Fibroblast of lung (primary cell): ENCODE data around the gene COL5A2. TPM values are rescaled to one million over a fixed set of nuclear protein-coding genes. Genes with fewer than 3 reads are reported as not detected.

ENCODE experiments used
- DNase-seq, 2 donors: peaks; one replicate each; pipeline versions ENCODE4 v3.0.0 to v3.0.0-alpha.2; 2010; ENCODE audit warnings: low read depth in 2 of 2
- H2AFZ ChIP-seq: 2 replicates; pipeline ENCODE4 v1.5.1; 2012; ENCODE audit warnings: low read length, control low read depth, inconsistent platforms
- H3K27ac ChIP-seq: 2 replicates; pipeline ENCODE4 v1.5.1; 2011; ENCODE audit warnings: low read length, control low read depth; ENCODE audit not compliant: insufficient read depth
- H3K27me3 ChIP-seq: 2 replicates; pipeline ENCODE4 v1.5.1; 2011; ENCODE audit warnings: mild to moderate bottlenecking, low read length; ENCODE audit not compliant: control insufficient read depth, insufficient read depth
- H3K36me3 ChIP-seq: 2 replicates; pipeline ENCODE4 v1.5.1; 2011; ENCODE audit warnings: low read length; ENCODE audit not compliant: control insufficient read depth, insufficient read depth
- H3K4me1 ChIP-seq: 2 replicates; pipeline ENCODE4 v1.5.1; 2011; ENCODE audit warnings: low read length; ENCODE audit not compliant: control insufficient read depth, insufficient read depth; ENCODE audit errors: extremely low read depth
- H3K4me2 ChIP-seq: 2 replicates; pipeline ENCODE4 v1.5.1; 2011; ENCODE audit warnings: low read length, control low read depth; ENCODE audit not compliant: insufficient read depth; ENCODE audit errors: extremely low read depth
- H3K4me3 ChIP-seq, 4 experiments: fragments of 200-600 bp in 1 of 4; sonication (generic) in 1 of 4; replicated peaks in 1 of 4; 2 replicates each; pipeline ENCODE4 v1.5.1; 2011 to 2016; ENCODE audit warnings: low read length in 4 of 4, low read depth in 3 of 4, mild to moderate bottlenecking in 3 of 4, control low read depth in 2 of 4, inconsistent platforms in 1 of 4, mixed read lengths in 1 of 4; ENCODE audit not compliant: insufficient read depth in 1 of 4; ENCODE audit errors: control extremely low read depth in 1 of 4
- H3K79me2 ChIP-seq: 2 replicates; pipeline ENCODE4 v1.5.1; 2012; ENCODE audit warnings: mild to moderate bottlenecking, low read length, inconsistent platforms; ENCODE audit not compliant: control insufficient read depth, insufficient read depth
- H3K9ac ChIP-seq: 2 replicates; pipeline ENCODE4 v1.5.1; 2011; ENCODE audit warnings: mild to moderate bottlenecking, low read length, control low read depth; ENCODE audit not compliant: insufficient read depth
- H3K9me3 ChIP-seq: 2 replicates; pipeline ENCODE4 v1.5.1; 2012; ENCODE audit warnings: low read depth, low read length; ENCODE audit not compliant: control insufficient read depth, insufficient read depth
- H4K20me1 ChIP-seq: 2 replicates; pipeline ENCODE4 v1.5.1; 2011; ENCODE audit warnings: low read length; ENCODE audit not compliant: control insufficient read depth, insufficient read depth; ENCODE audit errors: extremely low read depth
- EZH2 ChIP-seq: IDR thresholded peaks from 2 replicates; pipeline ENCODE4 v1.5.1; 2012; ENCODE audit warnings: low read length, control low read depth, mild to moderate bottlenecking; ENCODE audit errors: missing control alignments
- polyA plus RNA-seq, 2 donors: library from polyadenylated mRNA; depleted of rRNA in 1 of 2; stranded (reverse) in 1 of 2; unstranded in 1 of 2; fragments of >200 nt; gene quantifications; 2 replicates each; pipeline ENCODE4 v1.2.1, GENCODE V29; 2011 to 2012; ENCODE audit warnings: missing spikeins in 1 of 2
- total RNA-seq: library from RNA; depleted of rRNA; stranded (reverse); fragments of >200 nt; gene quantifications from 2 replicates; pipeline ENCODE4 v1.2.1, GENCODE V29; 2014
- TF ChIP-seq, protein P1 (sequence below), 2 donors: IDR thresholded peaks in 1 of 2; conservative IDR thresholded peaks in 1 of 2; 1 replicate in 1 of 2; 2 replicates in 1 of 2; pipeline ENCODE4 v1.5.1; 2011 to 2012; ENCODE audit warnings: low read length in 2 of 2, control low read depth in 1 of 2, inconsistent platforms in 1 of 2, low read depth in 1 of 2, mild to moderate bottlenecking in 1 of 2

COL5A2 gene
- total and polyA plus RNA-seq, 2 donors (not counting 1 experiment from before 2014, with no cell fraction given), result 253 to 353 TPM

- Histone ChIP-seq H3K4me3 (no peak overlapping the region), H3K27ac (no peak overlapping the region), H3K9ac (no peak overlapping the region), H3K4me2 (no peak overlapping the region), H3K79me2 (peaks cover 5% of the 10 kb centered on the region), H3K36me3 (peaks cover 2% of the 10 kb centered on the region), H3K27me3 (no peaks in the 10 kb centered on the region), H4K20me1 (no peaks in the 10 kb centered on the region), H3K9me3 (no peaks in the 10 kb centered on the region), H3K4me1 (peaks cover 12% of the 10 kb centered on the region), H2AFZ (no peak overlapping the region)
- no peak for DNase-seq
- TF ChIP-seq, protein P1, sequence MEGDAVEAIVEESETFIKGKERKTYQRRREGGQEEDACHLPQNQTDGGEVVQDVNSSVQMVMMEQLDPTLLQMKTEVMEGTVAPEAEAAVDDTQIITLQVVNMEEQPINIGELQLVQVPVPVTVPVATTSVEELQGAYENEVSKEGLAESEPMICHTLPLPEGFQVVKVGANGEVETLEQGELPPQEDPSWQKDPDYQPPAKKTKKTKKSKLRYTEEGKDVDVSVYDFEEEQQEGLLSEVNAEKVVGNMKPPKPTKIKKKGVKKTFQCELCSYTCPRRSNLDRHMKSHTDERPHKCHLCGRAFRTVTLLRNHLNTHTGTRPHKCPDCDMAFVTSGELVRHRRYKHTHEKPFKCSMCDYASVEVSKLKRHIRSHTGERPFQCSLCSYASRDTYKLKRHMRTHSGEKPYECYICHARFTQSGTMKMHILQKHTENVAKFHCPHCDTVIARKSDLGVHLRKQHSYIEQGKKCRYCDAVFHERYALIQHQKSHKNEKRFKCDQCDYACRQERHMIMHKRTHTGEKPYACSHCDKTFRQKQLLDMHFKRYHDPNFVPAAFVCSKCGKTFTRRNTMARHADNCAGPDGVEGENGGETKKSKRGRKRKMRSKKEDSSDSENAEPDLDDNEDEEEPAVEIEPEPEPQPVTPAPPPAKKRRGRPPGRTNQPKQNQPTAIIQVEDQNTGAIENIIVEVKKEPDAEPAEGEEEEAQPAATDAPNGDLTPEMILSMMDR (conservative IDR thresholded peaks at IDR 0.05 in 1 of 2, IDR thresholded peaks at IDR 0.05 in 1 of 2; ENCODE audit: low read depth in 1 of 2, low read length in 2 of 2), result no peak
- TF ChIP-seq EZH2, result no peak
These were observed 81.6 kb downstream of the COL5A2 start for GRCh38 chr2:189097934-189098333.

DNA sequence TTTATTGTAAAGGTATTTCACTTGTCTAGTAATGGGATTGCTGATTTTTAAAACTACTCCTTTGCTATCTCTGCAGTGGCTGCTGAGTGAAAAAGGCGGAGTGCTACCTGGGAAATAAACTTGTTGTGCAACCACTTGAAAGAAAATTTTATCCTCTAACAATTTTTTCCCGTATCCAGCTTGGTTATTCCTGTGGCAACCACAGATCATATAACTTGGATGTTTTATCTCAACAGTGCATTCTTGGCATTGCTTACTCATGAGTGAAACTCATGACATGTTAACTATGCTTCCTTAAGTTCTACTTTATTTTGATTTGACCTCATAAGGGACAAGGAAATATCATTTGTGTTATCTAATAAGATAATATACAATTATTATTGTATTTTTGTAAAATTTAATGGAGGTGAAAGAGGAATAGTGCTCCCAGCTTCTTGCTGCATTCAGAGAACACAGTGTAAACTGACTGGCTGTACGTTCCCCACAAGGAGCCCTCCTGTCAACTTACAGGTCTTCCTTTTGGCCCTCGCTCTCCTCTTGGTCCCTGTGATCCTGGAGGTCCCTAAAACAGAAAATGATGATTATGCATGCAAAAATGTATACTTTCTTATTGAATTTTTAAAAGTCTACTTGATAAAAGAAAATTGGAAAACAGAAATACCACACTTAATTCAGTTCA, 82.7 kb downstream of the COL5A2 start:
- Histone ChIP-seq H3K4me2 (no peak overlapping the region), H3K9me3 (no peaks in the 10 kb centered on the region), H3K4me1 (peaks cover 13% of the 10 kb centered on the region), H3K79me2 (peaks cover 5% of the 10 kb centered on the region), H3K36me3 (peaks cover 2% of the 10 kb centered on the region), H4K20me1 (no peaks in the 10 kb centered on the region), H3K4me3 (no peak overlapping the region), H3K27ac (peak overlapping the region; percentile 30), H3K27me3 (no peaks in the 10 kb centered on the region), H2AFZ (no peak overlapping the region), H3K9ac (no peak overlapping the region)
- DNase-seq, result peak; percentile 82 to 97
- no peak for TF ChIP-seq EZH2
- TF ChIP-seq, protein P1 (conservative IDR thresholded peaks at IDR 0.05 in 1 of 2, IDR thresholded peaks at IDR 0.05 in 1 of 2; ENCODE audit: low read depth in 1 of 2, low read length in 2 of 2), result no peak

DNA sequence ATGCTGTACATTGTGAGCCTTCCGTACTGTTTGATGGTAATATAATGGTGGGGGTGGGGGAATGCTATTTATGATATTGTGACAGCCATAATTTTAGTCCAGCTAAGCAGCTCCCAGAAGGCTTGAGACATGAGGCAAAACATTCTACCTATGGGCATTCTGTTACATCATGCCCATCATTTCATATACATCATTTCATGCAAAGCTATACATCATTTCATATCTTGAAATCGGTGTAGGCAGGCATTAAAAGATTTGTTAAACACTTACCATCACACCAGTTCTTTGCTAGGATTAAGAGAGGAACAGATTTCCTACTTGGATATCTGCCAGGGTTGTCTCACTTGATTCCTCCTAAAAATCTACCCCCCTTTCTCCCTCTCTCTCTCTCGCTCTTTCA, 84.5 kb downstream of the COL5A2 start:
- Histone ChIP-seq H3K79me2 (peaks cover 5% of the 10 kb centered on the region), H3K27me3 (no peaks in the 10 kb centered on the region), H3K4me2 (no peak overlapping the region), H3K4me3 (no peak overlapping the region), H3K27ac (peak overlapping the region; percentile 2), H3K9me3 (no peaks in the 10 kb centered on the region), H3K9ac (no peak overlapping the region), H3K4me1 (peaks cover 13% of the 10 kb centered on the region), H4K20me1 (no peaks in the 10 kb centered on the region), H2AFZ (no peak overlapping the region), H3K36me3 (peaks cover 2% of the 10 kb centered on the region)
- no peak for DNase-seq
- TF ChIP-seq, protein P1 (conservative IDR thresholded peaks at IDR 0.05 in 1 of 2, IDR thresholded peaks at IDR 0.05 in 1 of 2; ENCODE audit: low read depth in 1 of 2, low read length in 2 of 2), result no peak
- no peak for TF ChIP-seq EZH2
